Measurements from ENCODE around the gene GALM.
A peak's percentile ranks its signal among the peaks of the same experiment; 100 is the strongest.
"Not testable (repeated sequence)": the region's sequence is repeated elsewhere in the genome, so short reads cannot be mapped to it uniquely, and the experiment has no call there.

GALM gene

DNA sequence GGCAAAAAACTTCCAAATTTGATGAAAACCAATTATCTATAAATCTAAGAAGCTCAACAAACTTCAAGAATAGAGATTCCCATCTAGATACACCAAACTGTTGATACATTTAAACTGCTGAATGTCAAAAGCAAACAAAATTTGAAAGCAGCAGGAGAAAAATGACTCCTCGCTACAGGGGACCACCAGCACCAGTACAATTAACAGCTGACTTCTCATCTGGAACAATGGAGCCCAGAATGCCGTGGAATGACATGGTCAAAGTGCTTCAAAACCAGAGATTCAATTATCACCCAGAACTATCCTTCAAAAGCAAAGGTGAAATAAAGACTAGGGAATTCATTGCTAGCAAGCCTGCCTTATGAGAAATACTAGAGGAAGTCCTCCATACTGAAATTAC is 73.6 kb downstream of the GALM start:
- DNase-seq (ENCODE audit: low read depth, low spot score): no peak

- DNase-seq (ENCODE audit: low read depth, low spot score): peak; percentile 51
These were observed 75.2 kb downstream of the GALM start for GRCh38 chr2:38740851-38741731.

DNA sequence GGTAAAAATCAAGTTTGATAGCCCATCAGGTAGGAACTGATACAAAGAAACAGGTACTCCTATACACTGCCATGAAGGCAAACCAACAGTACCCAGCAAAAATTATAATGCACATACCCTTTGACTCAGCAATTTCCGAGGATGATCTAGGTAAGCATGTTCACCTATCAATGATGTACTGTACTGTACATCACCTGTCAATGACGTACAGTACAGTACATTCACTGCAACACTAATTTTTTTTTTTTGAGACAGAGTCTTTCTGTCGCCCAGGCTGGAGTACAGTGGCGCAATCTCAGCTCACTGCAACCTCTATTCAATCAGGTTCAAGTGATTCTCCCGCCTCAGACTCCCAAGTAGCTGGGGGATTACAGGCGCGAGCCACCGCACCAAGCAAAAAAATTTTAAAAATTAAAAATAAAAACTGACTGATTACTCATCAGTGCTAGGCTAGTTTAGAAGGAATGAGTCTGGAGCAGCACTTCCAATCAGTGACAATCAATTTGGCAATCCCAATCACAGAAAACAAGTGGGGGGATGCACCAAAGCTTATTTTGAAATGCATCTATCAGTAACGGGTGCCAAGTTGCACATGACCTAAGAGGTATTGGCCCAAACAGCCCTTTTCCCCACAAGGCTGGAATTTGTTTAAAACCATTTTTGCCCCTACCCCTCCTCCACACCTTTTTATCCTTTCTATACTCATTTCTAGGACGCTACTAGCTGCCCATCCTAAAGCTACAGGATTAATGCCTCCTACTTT is 77.1 kb downstream of the GALM start:
- DNase-seq (ENCODE audit: low read depth, low spot score): no peak

- DNase-seq (ENCODE audit: low read depth, low spot score): peak; percentile 36
These were observed 77.9 kb downstream of the GALM start for GRCh38 chr2:38743672-38744398.

GRCh38 chr2:38744399-38744780 is 78.5 kb downstream of the GALM start:
- no peak for DNase-seq (ENCODE audit: low read depth, low spot score)

- no peak for DNase-seq (ENCODE audit: low read depth, low spot score)
These were observed 79.4 kb downstream of the GALM start for GRCh38 chr2:38745267-38745666.

DNA sequence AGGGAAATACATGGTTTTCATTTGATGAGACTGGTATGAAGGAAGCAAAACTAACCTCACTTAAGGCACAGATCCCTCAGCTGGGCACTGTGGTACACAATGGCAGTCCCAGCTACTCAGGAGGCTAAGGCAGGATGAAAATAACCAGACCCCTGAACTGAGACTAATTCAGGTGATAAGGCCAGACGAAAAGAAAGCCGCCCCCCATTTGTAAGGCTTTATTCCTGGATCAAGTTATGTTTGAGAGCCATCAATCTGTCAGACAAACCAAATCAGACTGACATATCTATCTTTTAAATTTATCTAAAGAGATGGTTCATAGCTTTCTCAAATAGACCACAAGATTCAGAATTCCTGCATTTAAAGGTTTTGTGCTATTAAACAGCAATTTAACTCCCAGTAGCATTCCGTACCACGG is 81.1 kb downstream of the GALM start:
- no peak for DNase-seq (ENCODE audit: low read depth, low spot score)

DNA sequence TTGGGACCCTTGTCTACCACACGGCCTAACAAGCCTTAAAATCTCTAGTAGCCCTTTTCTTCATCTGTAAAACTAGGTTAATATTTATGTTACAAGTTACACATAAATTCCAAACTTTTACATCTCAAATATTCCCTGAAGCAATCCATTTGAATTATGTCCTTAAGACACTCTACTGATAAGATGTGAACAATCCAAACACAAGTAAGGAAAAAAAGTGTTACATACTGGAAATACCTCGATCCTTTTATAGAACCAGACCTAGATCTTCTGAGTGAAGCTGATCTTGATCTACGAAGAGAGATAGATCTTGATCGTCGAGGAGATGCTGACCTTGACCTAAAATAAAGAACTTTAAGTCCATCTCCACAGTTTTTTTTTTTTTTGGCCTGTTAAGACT is 81.9 kb downstream of the GALM start:
- DNase-seq (ENCODE audit: low read depth, low spot score): no peak

DNA sequence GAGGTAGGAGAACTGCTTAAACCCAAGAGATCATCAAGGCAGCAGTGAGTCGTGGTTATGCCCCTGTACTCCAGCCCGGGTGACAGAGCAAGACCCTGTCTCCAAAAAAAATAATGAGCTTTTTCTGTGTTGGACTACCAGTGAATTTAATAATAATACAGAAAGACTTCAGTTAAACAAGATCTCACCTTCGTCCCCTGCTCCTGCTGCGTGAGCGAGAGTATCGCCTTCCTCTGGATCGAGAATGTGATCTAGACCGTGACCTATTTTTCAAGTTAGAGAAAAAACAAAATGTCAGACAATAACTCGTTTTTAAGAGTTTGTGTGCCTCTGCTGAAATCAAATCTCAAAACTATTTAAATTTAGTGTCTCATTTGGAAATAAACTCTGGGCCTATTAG is 82.5 kb downstream of the GALM start:
- DNase-seq (ENCODE audit: low read depth, low spot score): no peak

GRCh38 chr2:38748943-38749804 is 83.3 kb downstream of the GALM start:
- no peak for DNase-seq (ENCODE audit: low read depth, low spot score)

GRCh38 chr2:38750011-38750890 is 84.3 kb downstream of the GALM start:
- DNase-seq (ENCODE audit: low read depth, low spot score): peak; percentile 68

GRCh38 chr2:38750891-38751595 is 85.1 kb downstream of the GALM start, which contains the start of gene SRSF7:
SRSF7 (minus strand) TSS chr2:38751361; CDS start chr2:38751256, 105 bp downstream.
- DNase-seq (ENCODE audit: low read depth, low spot score): peak; percentile 99

GRCh38 chr2:38751596-38752410 is 85.9 kb downstream of the GALM start:
- DNase-seq (ENCODE audit: low read depth, low spot score): no peak

GRCh38 chr2:38754049-38754448 is 88.1 kb downstream of the GALM start:
- no peak for DNase-seq (ENCODE audit: low read depth, low spot score)

DNA sequence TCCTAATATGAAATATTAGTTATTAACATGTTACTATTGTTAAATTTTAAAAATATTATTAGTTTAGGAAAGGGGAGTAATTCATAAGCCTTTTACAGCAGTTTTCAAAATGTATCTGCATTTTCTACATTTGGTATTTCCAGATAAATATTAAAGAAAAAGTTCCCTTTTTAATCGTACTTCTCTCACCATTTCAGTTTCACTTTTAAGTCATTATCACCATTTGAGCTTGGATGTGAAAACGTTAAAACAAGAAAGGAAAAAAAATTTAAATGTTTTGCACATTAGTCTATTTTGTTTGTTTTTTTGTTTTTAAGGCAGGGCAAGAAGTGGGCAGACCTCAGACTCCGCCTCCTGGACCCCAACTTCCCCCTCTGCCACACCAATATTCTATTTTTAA is 88.6 kb downstream of the GALM start:
- no peak for DNase-seq (ENCODE audit: low read depth, low spot score)

DNA sequence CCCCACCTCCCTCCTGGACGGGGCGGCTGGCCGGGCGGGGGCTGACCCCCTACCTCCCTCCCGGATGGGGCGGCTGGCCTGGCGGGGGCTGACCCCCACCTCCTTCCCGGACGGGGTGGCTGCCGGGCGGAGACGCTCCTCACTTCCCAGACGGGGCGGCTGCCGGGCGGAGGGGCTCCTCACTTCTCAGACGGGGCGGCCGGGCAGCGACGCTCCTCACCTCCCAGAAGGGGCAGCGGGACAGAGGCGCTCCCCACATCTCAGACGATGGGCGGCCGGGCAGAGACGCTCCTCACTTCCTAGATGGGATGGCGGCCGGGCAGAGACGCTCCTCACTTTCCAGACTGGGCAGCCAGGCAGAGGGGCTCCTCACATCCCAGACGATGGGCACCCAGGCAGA is 90.0 kb downstream of the GALM start:
- DNase-seq (ENCODE audit: low read depth, low spot score): not testable (repeated sequence)

DNA sequence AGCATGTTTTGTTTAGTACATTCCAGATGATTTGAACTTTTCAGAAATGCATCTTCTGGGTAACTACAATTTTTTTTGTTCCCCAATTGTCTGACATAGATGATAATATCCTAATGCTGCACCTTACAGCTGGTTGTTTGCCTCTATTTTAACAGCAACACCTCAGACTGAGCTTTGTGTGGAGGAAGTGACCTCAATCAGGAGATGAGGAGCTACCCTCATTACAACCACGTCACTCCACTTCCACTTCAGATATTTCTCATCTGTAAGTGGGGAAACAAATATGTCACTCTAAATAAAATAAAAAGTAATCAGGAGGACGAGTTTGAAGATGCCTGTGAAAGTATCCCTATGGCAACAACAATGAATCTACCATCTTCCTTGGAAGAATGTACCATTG is 97.3 kb downstream of the GALM start:
- DNase-seq (ENCODE audit: low read depth, low spot score): no peak

GRCh38 chr2:38763728-38764127 is 97.8 kb downstream of the GALM start:
- no peak for DNase-seq (ENCODE audit: low read depth, low spot score)

DNA sequence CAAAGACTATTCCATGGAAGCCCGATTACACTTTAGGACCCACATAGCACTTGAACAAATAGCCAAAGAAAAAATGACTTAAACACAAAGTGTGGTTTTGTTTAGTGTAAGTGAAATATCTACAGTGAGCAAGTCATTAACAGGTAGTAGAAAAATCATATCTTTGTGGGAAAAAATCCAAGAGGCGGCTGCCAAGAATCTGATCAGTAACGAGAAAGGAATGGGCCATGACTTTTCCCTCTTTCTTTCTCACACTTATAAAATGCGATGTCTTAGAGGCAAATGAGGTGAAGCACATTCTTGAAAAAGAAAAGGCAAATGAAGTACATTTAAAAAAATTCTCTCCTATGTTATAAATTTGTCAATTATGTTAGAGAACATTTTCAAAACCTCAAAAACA is 99.2 kb downstream of the GALM start:
- DNase-seq (ENCODE audit: low read depth, low spot score): peak; percentile 79

Data from astrocyte of the hippocampus (primary cell).